DND-41 (cell line): ENCODE data around the gene MRPS27.

ENCODE experiments used
- CTCF ChIP-seq: IDR thresholded peaks from 2 replicates; pipeline ENCODE4 v1.5.1; 2012; ENCODE audit warnings: borderline replicate concordance, low read length, moderate library complexity, mild to moderate bottlenecking; ENCODE audit not compliant: poor library complexity, severe bottlenecking; ENCODE audit errors: extremely low read depth
- EZH2 ChIP-seq: IDR thresholded peaks from 3 replicates; pipeline ENCODE4 v1.6.1; 2012; ENCODE audit warnings: borderline replicate concordance, low read depth, mild to moderate bottlenecking, moderate library complexity, low read length, inconsistent platforms; ENCODE audit not compliant: severe bottlenecking

DNA sequence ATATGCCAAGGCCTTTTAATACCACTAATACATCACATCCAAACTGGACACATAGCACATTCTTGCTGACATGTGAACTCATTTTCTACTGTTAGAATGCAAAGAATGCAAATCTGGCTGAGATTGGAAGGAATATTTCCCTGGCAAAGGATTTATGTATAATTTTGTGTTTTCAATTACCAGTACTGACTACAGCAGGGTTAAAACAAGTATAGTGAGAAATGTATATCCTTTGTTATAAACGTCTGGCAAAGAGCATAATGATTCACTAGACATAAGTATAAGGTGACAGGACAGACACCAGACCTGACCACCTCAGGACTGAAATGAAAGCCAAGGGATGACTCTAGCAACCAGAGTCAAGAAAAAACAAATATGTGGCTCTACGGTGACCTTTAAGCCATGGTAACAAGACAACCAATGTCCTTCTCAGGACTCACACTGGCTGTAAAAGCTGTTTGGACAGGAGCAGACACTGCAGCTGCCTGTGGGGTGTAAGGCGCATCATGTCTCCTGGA, 95.0 kb downstream of the MRPS27 start:
- TF ChIP-seq CTCF (no peak), EZH2 (no peak)
